SK-N-SH (cell line): ENCODE data around the gene NCKAP5.

Source experiments
- NRF1 ChIP-seq: IDR thresholded peaks from 2 replicates; pipeline ENCODE4 v1.6.1; 2012; ENCODE audit warnings: low read depth, mild to moderate bottlenecking, low read length
- POLR2AphosphoS5 ChIP-seq: IDR thresholded peaks from 2 replicates; pipeline ENCODE4 v1.6.1; 2012; ENCODE audit warnings: low read depth, low read length
- YY1 ChIP-seq: IDR thresholded peaks from 2 replicates; pipeline ENCODE4 v1.4.0; 2012; ENCODE audit warnings: low read depth, mild to moderate bottlenecking
- TF ChIP-seq, protein P1 (sequence below): IDR thresholded peaks from 2 replicates; pipeline ENCODE4 v1.4.0; 2012; ENCODE audit warnings: low read depth
- TF ChIP-seq, protein P2 (sequence below): fragments of 200-600 bp; sonication (generic); IDR thresholded peaks from 2 replicates; pipeline ENCODE4 v1.6.1; 2017; ENCODE audit warnings: antibody characterized with exemption, mild to moderate bottlenecking, moderate library complexity
- TF ChIP-seq, protein P3 (sequence below): IDR thresholded peaks from 2 replicates; pipeline ENCODE4; 2012
- TF ChIP-seq, protein P4 (sequence below): IDR thresholded peaks from 2 replicates; pipeline ENCODE4 v1.4.0; 2012; ENCODE audit warnings: low read depth, borderline replicate concordance

DNA sequence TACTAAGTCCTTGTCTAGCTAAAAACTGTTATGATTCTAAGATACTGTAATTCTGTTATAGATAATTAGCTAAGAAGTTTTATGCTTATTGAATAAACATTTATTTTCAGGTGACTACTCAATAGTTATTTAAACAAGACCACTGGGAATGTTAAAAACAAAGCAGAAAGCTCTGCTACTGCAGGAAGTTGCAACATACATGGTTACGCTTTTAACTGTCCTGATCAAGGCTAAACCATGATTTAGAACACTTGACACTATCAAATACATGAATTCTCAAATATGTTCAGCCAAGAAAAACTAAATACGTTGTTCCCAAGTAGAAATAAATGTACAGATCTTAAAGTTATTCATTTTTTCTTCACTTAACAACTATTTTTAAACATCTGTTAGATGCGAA lies 263.9 kb downstream of the NCKAP5 start:
- TF ChIP-seq, protein P1, sequence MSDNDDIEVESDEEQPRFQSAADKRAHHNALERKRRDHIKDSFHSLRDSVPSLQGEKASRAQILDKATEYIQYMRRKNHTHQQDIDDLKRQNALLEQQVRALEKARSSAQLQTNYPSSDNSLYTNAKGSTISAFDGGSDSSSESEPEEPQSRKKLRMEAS = no peak
- TF ChIP-seq, protein P2, sequence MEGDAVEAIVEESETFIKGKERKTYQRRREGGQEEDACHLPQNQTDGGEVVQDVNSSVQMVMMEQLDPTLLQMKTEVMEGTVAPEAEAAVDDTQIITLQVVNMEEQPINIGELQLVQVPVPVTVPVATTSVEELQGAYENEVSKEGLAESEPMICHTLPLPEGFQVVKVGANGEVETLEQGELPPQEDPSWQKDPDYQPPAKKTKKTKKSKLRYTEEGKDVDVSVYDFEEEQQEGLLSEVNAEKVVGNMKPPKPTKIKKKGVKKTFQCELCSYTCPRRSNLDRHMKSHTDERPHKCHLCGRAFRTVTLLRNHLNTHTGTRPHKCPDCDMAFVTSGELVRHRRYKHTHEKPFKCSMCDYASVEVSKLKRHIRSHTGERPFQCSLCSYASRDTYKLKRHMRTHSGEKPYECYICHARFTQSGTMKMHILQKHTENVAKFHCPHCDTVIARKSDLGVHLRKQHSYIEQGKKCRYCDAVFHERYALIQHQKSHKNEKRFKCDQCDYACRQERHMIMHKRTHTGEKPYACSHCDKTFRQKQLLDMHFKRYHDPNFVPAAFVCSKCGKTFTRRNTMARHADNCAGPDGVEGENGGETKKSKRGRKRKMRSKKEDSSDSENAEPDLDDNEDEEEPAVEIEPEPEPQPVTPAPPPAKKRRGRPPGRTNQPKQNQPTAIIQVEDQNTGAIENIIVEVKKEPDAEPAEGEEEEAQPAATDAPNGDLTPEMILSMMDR = no peak
- TF ChIP-seq NRF1 (no peak), POLR2AphosphoS5 (no peak), YY1 (no peak)
- TF ChIP-seq, protein P3, sequence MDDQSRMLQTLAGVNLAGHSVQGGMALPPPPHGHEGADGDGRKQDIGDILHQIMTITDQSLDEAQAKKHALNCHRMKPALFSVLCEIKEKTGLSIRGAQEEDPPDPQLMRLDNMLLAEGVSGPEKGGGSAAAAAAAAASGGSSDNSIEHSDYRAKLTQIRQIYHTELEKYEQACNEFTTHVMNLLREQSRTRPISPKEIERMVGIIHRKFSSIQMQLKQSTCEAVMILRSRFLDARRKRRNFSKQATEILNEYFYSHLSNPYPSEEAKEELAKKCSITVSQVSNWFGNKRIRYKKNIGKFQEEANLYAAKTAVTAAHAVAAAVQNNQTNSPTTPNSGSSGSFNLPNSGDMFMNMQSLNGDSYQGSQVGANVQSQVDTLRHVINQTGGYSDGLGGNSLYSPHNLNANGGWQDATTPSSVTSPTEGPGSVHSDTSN = no peak
- TF ChIP-seq, protein P4, sequence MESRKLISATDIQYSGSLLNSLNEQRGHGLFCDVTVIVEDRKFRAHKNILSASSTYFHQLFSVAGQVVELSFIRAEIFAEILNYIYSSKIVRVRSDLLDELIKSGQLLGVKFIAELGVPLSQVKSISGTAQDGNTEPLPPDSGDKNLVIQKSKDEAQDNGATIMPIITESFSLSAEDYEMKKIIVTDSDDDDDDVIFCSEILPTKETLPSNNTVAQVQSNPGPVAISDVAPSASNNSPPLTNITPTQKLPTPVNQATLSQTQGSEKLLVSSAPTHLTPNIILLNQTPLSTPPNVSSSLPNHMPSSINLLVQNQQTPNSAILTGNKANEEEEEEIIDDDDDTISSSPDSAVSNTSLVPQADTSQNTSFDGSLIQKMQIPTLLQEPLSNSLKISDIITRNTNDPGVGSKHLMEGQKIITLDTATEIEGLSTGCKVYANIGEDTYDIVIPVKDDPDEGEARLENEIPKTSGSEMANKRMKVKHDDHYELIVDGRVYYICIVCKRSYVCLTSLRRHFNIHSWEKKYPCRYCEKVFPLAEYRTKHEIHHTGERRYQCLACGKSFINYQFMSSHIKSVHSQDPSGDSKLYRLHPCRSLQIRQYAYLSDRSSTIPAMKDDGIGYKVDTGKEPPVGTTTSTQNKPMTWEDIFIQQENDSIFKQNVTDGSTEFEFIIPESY = no peak
